ENCODE measurements around the gene SMOC1.
A peak's percentile ranks its signal among the peaks of the same experiment; 100 is the strongest.

Gene SMOC1

GRCh38 chr14:70073924-70074566 is 194.8 kb downstream of the SMOC1 start:
- Histone ChIP-seq H3K9me3 (ENCODE audit: insufficient read depth, low read length) (no peaks in the 10 kb centered on the region), H3K9ac (ENCODE audit: insufficient read length, low read depth) (no peak overlapping the region), H3K36me3 (ENCODE audit: insufficient read depth, insufficient read length, low read length) (no peaks in the 10 kb centered on the region), H3K4me1 (ENCODE audit: insufficient read depth, insufficient read length) (no peaks in the 10 kb centered on the region), H3K4me3 (ENCODE audit: insufficient read length, low read depth) (no peak overlapping the region), H3K27me3 (ENCODE audit: insufficient read depth, insufficient read length) (no peaks in the 10 kb centered on the region)
- peak; percentile 63 for DNase-seq (ENCODE audit: low read depth, low spot score)
- TF ChIP-seq YY1 (IDR thresholded peaks at IDR 0.05; ENCODE audit: insufficient read depth, insufficient read length), result no peak
- TF ChIP-seq SUZ12 (IDR thresholded peaks at IDR 0.05; ENCODE audit: extremely low read depth, insufficient read depth, insufficient read length), result no peak
- TF ChIP-seq ZNF274 (IDR thresholded peaks at IDR 0.05; ENCODE audit: low read depth, low read length), result no peak

DNA sequence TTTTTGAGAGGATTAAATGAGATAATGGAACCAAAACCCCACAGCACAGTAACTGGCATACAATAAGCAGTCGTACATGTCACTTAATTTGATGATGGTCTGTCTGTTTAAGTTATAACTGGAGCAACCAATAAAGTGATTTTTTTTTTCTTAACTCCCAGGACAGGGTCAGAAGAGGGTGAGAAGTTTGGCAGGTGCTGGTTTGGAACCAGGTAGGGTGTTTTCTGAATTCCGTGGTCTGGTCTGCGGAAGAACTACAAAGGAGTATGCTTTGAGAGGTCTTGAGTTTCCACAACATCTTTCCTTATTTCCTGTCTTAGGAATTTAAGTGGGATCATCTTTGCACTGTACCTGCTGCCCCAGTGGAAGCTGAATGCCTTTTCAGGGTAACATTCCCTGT is 197.8 kb downstream of the SMOC1 start:
- DNase-seq (ENCODE audit: low read depth, low spot score), result no peak
- no peak overlapping the region for H3K9ac ChIP-seq (ENCODE audit: insufficient read length, low read depth)
- no peak for TF ChIP-seq ZNF274 (IDR thresholded peaks at IDR 0.05; ENCODE audit: low read depth, low read length)
- TF ChIP-seq YY1 (IDR thresholded peaks at IDR 0.05; ENCODE audit: insufficient read depth, insufficient read length), result no peak
- no peak for TF ChIP-seq SUZ12 (IDR thresholded peaks at IDR 0.05; ENCODE audit: extremely low read depth, insufficient read depth, insufficient read length)
- no peaks in the 10 kb centered on the region for H3K4me1 ChIP-seq (ENCODE audit: insufficient read depth, insufficient read length)
- no peaks in the 10 kb centered on the region for H3K36me3 ChIP-seq (ENCODE audit: insufficient read depth, insufficient read length, low read length)
- H3K4me3 ChIP-seq (ENCODE audit: insufficient read length, low read depth), result no peak overlapping the region
- H3K27me3 ChIP-seq (ENCODE audit: insufficient read depth, insufficient read length), result no peaks in the 10 kb centered on the region
- no peaks in the 10 kb centered on the region for H3K9me3 ChIP-seq (ENCODE audit: insufficient read depth, low read length)

- Histone ChIP-seq H3K36me3 (ENCODE audit: insufficient read depth, insufficient read length, low read length) (no peaks in the 10 kb centered on the region), H3K9ac (ENCODE audit: insufficient read length, low read depth) (no peak overlapping the region), H3K4me1 (ENCODE audit: insufficient read depth, insufficient read length) (no peaks in the 10 kb centered on the region), H3K9me3 (ENCODE audit: insufficient read depth, low read length) (no peaks in the 10 kb centered on the region), H3K27me3 (ENCODE audit: insufficient read depth, insufficient read length) (no peaks in the 10 kb centered on the region), H3K4me3 (ENCODE audit: insufficient read length, low read depth) (no peak overlapping the region)
- TF ChIP-seq ZNF274 (IDR thresholded peaks at IDR 0.05; ENCODE audit: low read depth, low read length) (no peak), YY1 (IDR thresholded peaks at IDR 0.05; ENCODE audit: insufficient read depth, insufficient read length) (no peak), SUZ12 (IDR thresholded peaks at IDR 0.05; ENCODE audit: extremely low read depth, insufficient read depth, insufficient read length) (no peak)
- DNase-seq (ENCODE audit: low read depth, low spot score), result no peak
These were observed 198.5 kb downstream of the SMOC1 start for GRCh38 chr14:70077720-70078119.

GRCh38 chr14:70078329-70078728 is 199.1 kb downstream of the SMOC1 start:
- no peak for TF ChIP-seq YY1 (IDR thresholded peaks at IDR 0.05; ENCODE audit: insufficient read depth, insufficient read length)
- TF ChIP-seq ZNF274 (IDR thresholded peaks at IDR 0.05; ENCODE audit: low read depth, low read length), result no peak
- no peak for TF ChIP-seq SUZ12 (IDR thresholded peaks at IDR 0.05; ENCODE audit: extremely low read depth, insufficient read depth, insufficient read length)
- no peak for DNase-seq (ENCODE audit: low read depth, low spot score)
- no peak overlapping the region for H3K4me3 ChIP-seq (ENCODE audit: insufficient read length, low read depth)
- H3K4me1 ChIP-seq (ENCODE audit: insufficient read depth, insufficient read length), result no peaks in the 10 kb centered on the region
- no peaks in the 10 kb centered on the region for H3K27me3 ChIP-seq (ENCODE audit: insufficient read depth, insufficient read length)
- H3K9ac ChIP-seq (ENCODE audit: insufficient read length, low read depth), result no peak overlapping the region
- H3K36me3 ChIP-seq (ENCODE audit: insufficient read depth, insufficient read length, low read length), result no peaks in the 10 kb centered on the region
- H3K9me3 ChIP-seq (ENCODE audit: insufficient read depth, low read length), result no peaks in the 10 kb centered on the region

DNA sequence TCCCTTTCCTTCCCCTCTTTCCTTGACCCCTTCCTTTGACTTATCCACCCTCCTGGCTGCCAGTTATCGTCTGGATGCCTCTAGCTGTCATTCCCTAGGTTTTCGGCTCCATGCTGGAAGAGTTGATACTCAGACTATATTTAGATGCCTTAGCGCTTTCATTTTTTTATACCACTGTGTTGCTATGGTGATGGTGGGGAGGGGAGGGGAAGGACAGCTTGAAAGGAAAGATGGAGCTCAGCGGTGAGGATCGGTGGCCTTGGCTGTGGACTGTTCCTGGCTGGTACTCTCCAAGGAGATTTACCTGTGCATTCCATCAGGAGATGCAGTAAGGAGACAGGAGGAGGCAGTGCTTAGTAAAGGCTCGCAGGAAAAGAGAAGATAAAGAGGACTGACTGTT is 200.9 kb downstream of the SMOC1 start:
- H3K9me3 ChIP-seq (ENCODE audit: insufficient read depth, low read length), result no peaks in the 10 kb centered on the region
- no peak overlapping the region for H3K9ac ChIP-seq (ENCODE audit: insufficient read length, low read depth)
- TF ChIP-seq SUZ12 (IDR thresholded peaks at IDR 0.05; ENCODE audit: extremely low read depth, insufficient read depth, insufficient read length) (no peak), YY1 (IDR thresholded peaks at IDR 0.05; ENCODE audit: insufficient read depth, insufficient read length) (no peak), ZNF274 (IDR thresholded peaks at IDR 0.05; ENCODE audit: low read depth, low read length) (no peak)
- no peaks in the 10 kb centered on the region for H3K4me1 ChIP-seq (ENCODE audit: insufficient read depth, insufficient read length)
- no peak overlapping the region for H3K4me3 ChIP-seq (ENCODE audit: insufficient read length, low read depth)
- DNase-seq (ENCODE audit: low read depth, low spot score), result no peak
- no peaks in the 10 kb centered on the region for H3K27me3 ChIP-seq (ENCODE audit: insufficient read depth, insufficient read length)
- H3K36me3 ChIP-seq (ENCODE audit: insufficient read depth, insufficient read length, low read length), result no peaks in the 10 kb centered on the region
